Endodermal cell (in vitro differentiated cells): Measurements from ENCODE around the gene IQCE. TPM values are rescaled to one million over a fixed set of nuclear protein-coding genes. Genes with fewer than 3 reads are reported as not detected.

Experiments
- DNase-seq: peaks from one replicate; pipeline ENCODE4 v3.0.0-alpha.2; 2017
- H3K27ac ChIP-seq: 2 replicates; pipeline ENCODE4 v1.5.1; 2013; ENCODE audit warnings: mild to moderate bottlenecking, low read depth, low read length, moderate library complexity
- H3K27me3 ChIP-seq: 2 replicates; pipeline ENCODE4 v1.6.1; 2013; ENCODE audit warnings: mild to moderate bottlenecking, low read length, moderate library complexity; ENCODE audit not compliant: insufficient read depth, control insufficient read depth, poor library complexity, severe bottlenecking
- H3K36me3 ChIP-seq: 2 replicates; pipeline ENCODE4 v1.7.0; 2013; ENCODE audit warnings: mild to moderate bottlenecking, low read length, moderate library complexity; ENCODE audit not compliant: control insufficient read depth, insufficient read depth
- H3K4me1 ChIP-seq: one replicate; pipeline ENCODE4 v1.7.0; 2013; ENCODE audit warnings: low read length; ENCODE audit not compliant: control insufficient read depth, insufficient read depth
- H3K4me3 ChIP-seq: 2 replicates; pipeline ENCODE4 v1.5.1; 2013; ENCODE audit warnings: mild to moderate bottlenecking, low read length, moderate library complexity
- H3K9ac ChIP-seq: 2 replicates; pipeline ENCODE4 v1.6.1; 2013; ENCODE audit warnings: mild to moderate bottlenecking, low read length, moderate library complexity; ENCODE audit not compliant: poor library complexity, severe bottlenecking; ENCODE audit errors: extremely low read depth
- H3K9me3 ChIP-seq: 2 replicates; pipeline ENCODE4 v1.6.1; 2013; ENCODE audit warnings: mild to moderate bottlenecking, low read length, moderate library complexity; ENCODE audit not compliant: control insufficient read depth
- H3K27ac Mint-ChIP-seq: 2 replicates; pipeline ENCODE4 v1.8.0; 2020; ENCODE audit warnings: mixed read lengths
- H3K27me3 Mint-ChIP-seq: 2 replicates; pipeline ENCODE4 v1.8.0; 2021; ENCODE audit warnings: mild to moderate bottlenecking, mixed read lengths; ENCODE audit not compliant: insufficient read depth
- H3K36me3 Mint-ChIP-seq: 2 replicates; pipeline ENCODE4 v1.8.0; 2020; ENCODE audit warnings: low read depth, mixed read lengths
- H3K4me1 Mint-ChIP-seq: 2 replicates; pipeline ENCODE4 v1.8.0; 2020; ENCODE audit warnings: mixed read lengths
- H3K4me3 Mint-ChIP-seq: 2 replicates; pipeline ENCODE4 v1.8.0; 2020; ENCODE audit warnings: mild to moderate bottlenecking, moderate library complexity, mixed read lengths
- H3K9me3 Mint-ChIP-seq: 2 replicates; pipeline ENCODE4 v1.8.0; 2020; ENCODE audit warnings: mild to moderate bottlenecking, mixed read lengths
- CTCF ChIP-seq: fragments of 200-600 bp; sonication (generic); conservative IDR thresholded peaks from 2 replicates; pipeline ENCODE4 v1.5.0; 2021; ENCODE audit warnings: antibody characterized with exemption, mild to moderate bottlenecking
- whole genome bisulfite sequencing, 2 experiments: methylation state at CpG; one replicate each; pipeline versions ENCODE4 v1.1.5 to v1.1.7; 2013; ENCODE audit warnings: missing lambda C conversion rate in 2 of 2, mixed read lengths in 1 of 2; ENCODE audit not compliant: insufficient coverage in 1 of 2, insufficient read length in 1 of 2; 5-methylcytosine and 5-hydroxymethylcytosine counted together
- total RNA-seq, 2 donors: library from RNA; stranded (reverse); fragmentation: NEBNext Ultra II Directional in 1 of 2; extraction: Animal tissue kit (Norgen Biotek cat#: 25700) in 1 of 2; gene quantifications; 2 replicates in 1 of 2; 3 replicates in 1 of 2; pipeline ENCODE4 v1.2.1, GENCODE V29; 2021

The IQCE gene
- total RNA-seq, 2 donors from 2014 or later: 15.4 to 20.8 TPM

GRCh38 chr7:2627258-2628129, 68.7 kb downstream of the IQCE start:
- no peak overlapping the region for H3K27ac Mint-ChIP-seq
- Histone ChIP-seq H3K4me1 (no peaks in the 10 kb centered on the region), H3K27me3 (no peaks in the 10 kb centered on the region), H3K27ac (no peak overlapping the region), H3K4me3 (no peak overlapping the region), H3K9me3 (no peaks in the 10 kb centered on the region), H3K36me3 (no peaks in the 10 kb centered on the region), H3K9ac (no peak overlapping the region)
- H3K27me3 Mint-ChIP-seq: no peaks in the 10 kb centered on the region
- H3K36me3 Mint-ChIP-seq: no peaks in the 10 kb centered on the region
- 82 to 91% methylated on average over 6 to 9 of the region's 9 CpGs for WGBS, 2 experiments
- no peak for TF ChIP-seq CTCF
- H3K9me3 Mint-ChIP-seq: peaks cover 2% of the 10 kb centered on the region
- no peaks in the 10 kb centered on the region for H3K4me1 Mint-ChIP-seq
- DNase-seq: no peak
- no peak overlapping the region for H3K4me3 Mint-ChIP-seq

GRCh38 chr7:2628130-2628482, 69.3 kb downstream of the IQCE start:
- DNase-seq: no peak
- H3K4me3 ChIP-seq: no peak overlapping the region
- Mint-ChIP-seq H3K9me3 (peaks cover 2% of the 10 kb centered on the region), H3K4me3 (no peak overlapping the region), H3K36me3 (no peaks in the 10 kb centered on the region), H3K27ac (no peak overlapping the region), H3K4me1 (no peaks in the 10 kb centered on the region), H3K27me3 (no peaks in the 10 kb centered on the region)
- H3K27ac ChIP-seq: no peak overlapping the region
- H3K9ac ChIP-seq: no peak overlapping the region
- 89 to 90% methylated on average over 12 of the region's 12 CpGs for WGBS, 2 experiments
- H3K9me3 ChIP-seq: no peaks in the 10 kb centered on the region
- H3K27me3 ChIP-seq: no peaks in the 10 kb centered on the region
- no peaks in the 10 kb centered on the region for H3K36me3 ChIP-seq
- TF ChIP-seq CTCF: no peak
- no peaks in the 10 kb centered on the region for H3K4me1 ChIP-seq

- Mint-ChIP-seq H3K27ac (no peak overlapping the region), H3K36me3 (no peaks in the 10 kb centered on the region), H3K4me3 (no peak overlapping the region), H3K9me3 (peaks cover 2% of the 10 kb centered on the region), H3K27me3 (no peaks in the 10 kb centered on the region), H3K4me1 (peaks cover 6% of the 10 kb centered on the region)
- no peak overlapping the region for H3K9ac ChIP-seq
- H3K4me3 ChIP-seq: no peak overlapping the region
- no peak for TF ChIP-seq CTCF
- H3K9me3 ChIP-seq: no peaks in the 10 kb centered on the region
- H3K4me1 ChIP-seq: no peaks in the 10 kb centered on the region
- WGBS, 2 experiments: 92 to 93% methylated on average over 6 to 7 of the region's 7 CpGs
- no peaks in the 10 kb centered on the region for H3K27me3 ChIP-seq
- DNase-seq: no peak
- no peaks in the 10 kb centered on the region for H3K36me3 ChIP-seq
- no peak overlapping the region for H3K27ac ChIP-seq
Measured at GRCh38 chr7:2628891-2629290, 70.1 kb downstream of the IQCE start.
